Panc1 (cell line): Measurements from ENCODE around the gene KIAA0408. TPM values are rescaled to one million over a fixed set of nuclear protein-coding genes. Genes with fewer than 3 reads are reported as not detected.

Experiments used
- ATAC-seq: fragments of 200-7000 bp; cut with Tn5 transposase; 2 replicates; pipeline ENCODE4 v1.9.1; 2020; ENCODE audit warnings: mild to moderate bottlenecking, moderate library complexity
- BruUV-seq: library from RNA; stranded (reverse); fragments of 400-500 nt; replicated peaks from 2 replicates; lab custom pipeline; 2021; lab: Mats Ljungman, UMichigan
- CTCF ChIA-PET: fragments of 300-600 bp; sonication (Branson Sonifier 250); formaldehyde crosslinking; loops from one replicate; lab custom pipeline; 2022; ENCODE audit warnings: antibody characterized with exemption; lab: Charles Lee
- POLR2A ChIA-PET: fragments of 300-600 bp; sonication (Branson Sonifier 250); formaldehyde crosslinking; loops from one replicate; lab custom pipeline; 2022; ENCODE audit warnings: antibody characterized with exemption; lab: Charles Lee
- DNase-seq: peaks from one replicate; pipeline ENCODE4 v3.0.0-alpha.2; 2010; ENCODE audit warnings: low read depth, low spot score
- H3K27ac ChIP-seq: 2 replicates; pipeline ENCODE4 v1.5.1; 2011; ENCODE audit warnings: mild to moderate bottlenecking, low read length, inconsistent platforms
- H3K27me3 ChIP-seq: fragments of 200-500 bp; sonication (Bioruptor generic); 2 replicates; pipeline ENCODE4 v1.6.0; 2014; ENCODE audit warnings: low read length, inconsistent platforms; ENCODE audit not compliant: control insufficient read depth, insufficient read depth
- H3K36me3 ChIP-seq: fragments of 200-500 bp; sonication (Bioruptor generic); 2 replicates; pipeline ENCODE4 v1.5.1; 2014; ENCODE audit warnings: inconsistent platforms, mild to moderate bottlenecking, low read length, moderate library complexity; ENCODE audit not compliant: control insufficient read depth, insufficient read depth
- H3K4me1 ChIP-seq: 2 replicates; pipeline ENCODE4 v1.5.1; 2011; ENCODE audit warnings: inconsistent platforms, mild to moderate bottlenecking, low read length, moderate library complexity; ENCODE audit not compliant: control insufficient read depth, insufficient read depth
- H3K4me3 ChIP-seq, 2 experiments: 2 replicates each; pipeline ENCODE4 v1.5.1; 2011 to 2012; ENCODE audit warnings: low read depth in 2 of 2, low read length in 2 of 2, mild to moderate bottlenecking in 2 of 2, inconsistent platforms in 1 of 2, moderate library complexity in 1 of 2
- H3K9me3 ChIP-seq: fragments of 200-500 bp; sonication (Bioruptor generic); 2 replicates; pipeline ENCODE4 v1.5.1; 2014; ENCODE audit warnings: low read depth, mild to moderate bottlenecking, inconsistent platforms, low read length, moderate library complexity; ENCODE audit not compliant: control insufficient read depth, insufficient read depth
- CTCF ChIP-seq: fragments of 450-650 bp; IDR thresholded peaks from 2 replicates; pipeline ENCODE4 v1.5.1; 2017; ENCODE audit warnings: mild to moderate bottlenecking
- POLR2AphosphoS5 ChIP-seq: IDR thresholded peaks from 2 replicates; pipeline ENCODE4 v1.6.1; 2012; ENCODE audit warnings: mild to moderate bottlenecking, low read depth, low read length, moderate library complexity
- SIN3A ChIP-seq: IDR thresholded peaks from 2 replicates; pipeline ENCODE4 v1.6.1; 2012; ENCODE audit warnings: low read depth, mild to moderate bottlenecking, low read length, moderate library complexity, borderline replicate concordance; ENCODE audit not compliant: insufficient read depth
- TCF7L2 ChIP-seq: IDR thresholded peaks from 2 replicates; pipeline ENCODE4 v1.6.1; 2011; ENCODE audit warnings: mild to moderate bottlenecking, low read depth, low read length, inconsistent platforms
- in situ Hi-C: cut with HindIII; loops from 2 replicates; pipeline ENCODE4 v1.10.0; 2016; ENCODE audit warnings: low sequenced_read_pairs, low pct_unique_long_range_greater_than_20kb
- intact Hi-C: fragments of 100-400 bp; cut with micrococcal nuclease; formaldehyde crosslinking; loops from one replicate; pipeline ENCODE4 v1.10.0; 2022; ENCODE audit not compliant: unreplicated experiment
- total RNA-seq: library from RNA; stranded (reverse); gene quantifications from one replicate; pipeline ENCODE4 v1.2.1, GENCODE V29; 2021; ENCODE audit not compliant: unreplicated experiment
- TF ChIP-seq, protein P1 (sequence below), 2 experiments: IDR thresholded peaks; 2 replicates each; pipeline ENCODE4 v1.6.1; 2011 to 2012; ENCODE audit warnings: low read depth in 2 of 2, control low read depth in 1 of 2, low read length in 1 of 2, mild to moderate bottlenecking in 1 of 2, moderate library complexity in 1 of 2; ENCODE audit not compliant: insufficient read depth in 1 of 2

KIAA0408 gene
- total RNA-seq, 1 experiment from 2014 or later, result 0.90 TPM

- TF ChIP-seq, protein P1, sequence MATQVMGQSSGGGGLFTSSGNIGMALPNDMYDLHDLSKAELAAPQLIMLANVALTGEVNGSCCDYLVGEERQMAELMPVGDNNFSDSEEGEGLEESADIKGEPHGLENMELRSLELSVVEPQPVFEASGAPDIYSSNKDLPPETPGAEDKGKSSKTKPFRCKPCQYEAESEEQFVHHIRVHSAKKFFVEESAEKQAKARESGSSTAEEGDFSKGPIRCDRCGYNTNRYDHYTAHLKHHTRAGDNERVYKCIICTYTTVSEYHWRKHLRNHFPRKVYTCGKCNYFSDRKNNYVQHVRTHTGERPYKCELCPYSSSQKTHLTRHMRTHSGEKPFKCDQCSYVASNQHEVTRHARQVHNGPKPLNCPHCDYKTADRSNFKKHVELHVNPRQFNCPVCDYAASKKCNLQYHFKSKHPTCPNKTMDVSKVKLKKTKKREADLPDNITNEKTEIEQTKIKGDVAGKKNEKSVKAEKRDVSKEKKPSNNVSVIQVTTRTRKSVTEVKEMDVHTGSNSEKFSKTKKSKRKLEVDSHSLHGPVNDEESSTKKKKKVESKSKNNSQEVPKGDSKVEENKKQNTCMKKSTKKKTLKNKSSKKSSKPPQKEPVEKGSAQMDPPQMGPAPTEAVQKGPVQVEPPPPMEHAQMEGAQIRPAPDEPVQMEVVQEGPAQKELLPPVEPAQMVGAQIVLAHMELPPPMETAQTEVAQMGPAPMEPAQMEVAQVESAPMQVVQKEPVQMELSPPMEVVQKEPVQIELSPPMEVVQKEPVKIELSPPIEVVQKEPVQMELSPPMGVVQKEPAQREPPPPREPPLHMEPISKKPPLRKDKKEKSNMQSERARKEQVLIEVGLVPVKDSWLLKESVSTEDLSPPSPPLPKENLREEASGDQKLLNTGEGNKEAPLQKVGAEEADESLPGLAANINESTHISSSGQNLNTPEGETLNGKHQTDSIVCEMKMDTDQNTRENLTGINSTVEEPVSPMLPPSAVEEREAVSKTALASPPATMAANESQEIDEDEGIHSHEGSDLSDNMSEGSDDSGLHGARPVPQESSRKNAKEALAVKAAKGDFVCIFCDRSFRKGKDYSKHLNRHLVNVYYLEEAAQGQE (IDR thresholded peaks at IDR 0.05; ENCODE audit: insufficient read depth in 1 of 2, low read depth in 2 of 2, low read length in 1 of 2), result no peak
- TF ChIP-seq POLR2AphosphoS5, result no peak
- no peak for TF ChIP-seq TCF7L2
- no peak for TF ChIP-seq CTCF
- no peaks in the 10 kb centered on the region for H3K27me3 ChIP-seq
- no peak overlapping the region for H3K4me3 ChIP-seq
- BruUV-seq, result no TSS peak
- H3K36me3 ChIP-seq, result no peaks in the 10 kb centered on the region
- in situ Hi-C loops (no loop called here), intact Hi-C loops (no loop called here)
- H3K27ac ChIP-seq, result no peak overlapping the region
- ATAC-seq (0 out of 2 replicates have a peak, but pooled peaks have one; percentile 17), DNase-seq (no peak)
- H3K4me1 ChIP-seq, result peaks cover 10% of the 10 kb centered on the region; the same call in 1 of the 2 replicates
- H3K9me3 ChIP-seq, result no peaks in the 10 kb centered on the region; the same call in 1 of the 2 replicates
- CTCF ChIA-PET, result no interaction called here
- POLR2A ChIA-PET, result no interaction called here
Observed at GRCh38 chr6:127481111-127481510, 21.9 kb upstream of the KIAA0408 start.

DNA sequence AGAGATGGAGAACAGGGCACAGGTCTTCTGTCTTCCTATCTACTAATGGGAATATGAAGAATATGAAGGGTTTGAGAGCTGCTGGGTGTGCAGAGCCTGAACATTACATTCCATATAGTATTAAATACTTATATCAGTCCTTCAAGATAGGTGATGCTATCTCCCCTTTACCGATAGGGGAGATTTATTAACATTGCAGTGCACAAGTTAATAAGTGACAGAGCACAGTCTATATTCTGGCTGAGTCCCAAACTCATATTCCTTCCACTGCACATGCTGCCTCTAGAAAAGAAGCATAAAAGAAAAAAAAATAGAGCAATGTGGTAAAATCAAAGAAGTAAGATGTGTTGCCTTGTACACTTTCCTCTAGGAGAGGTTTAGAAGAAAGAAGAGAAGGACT lies 18.5 kb upstream of the KIAA0408 start:
- DNase-seq (no peak), ATAC-seq (no peak)
- Histone ChIP-seq H3K4me3 (no peak overlapping the region), H3K27me3 (no peaks in the 10 kb centered on the region), H3K27ac (no peak overlapping the region), H3K4me1 (peaks cover 3% of the 10 kb centered on the region; the same call in 1 of the 2 replicates), H3K36me3 (no peaks in the 10 kb centered on the region), H3K9me3 (no peaks in the 10 kb centered on the region; the same call in 1 of the 2 replicates)
- in situ Hi-C loops, result no loop called here
- ChIA-PET POLR2A (no interaction called here), CTCF (no interaction called here)
- TF ChIP-seq TCF7L2 (no peak), POLR2AphosphoS5 (no peak), SIN3A (no peak), CTCF (no peak)
- TF ChIP-seq, protein P1 (IDR thresholded peaks at IDR 0.05; ENCODE audit: insufficient read depth in 1 of 2, low read depth in 2 of 2, low read length in 1 of 2), result no peak
- intact Hi-C loops, result no loop called here
- no TSS peak for BruUV-seq
